GM18526 (cell line): Measurements from ENCODE around the gene GABRB3.

Source experiments
- POLR2A ChIP-seq: IDR thresholded peaks from 3 replicates; pipeline ENCODE4 v1.6.1; 2011; ENCODE audit not compliant: insufficient read length; ENCODE audit errors: extremely low read depth

GABRB3 gene

GRCh38 chr15:26772154-26773066, at the start of gene GABRB3:
Gene GABRB3 (minus strand): TSS chr15:26773066.
- TF ChIP-seq POLR2A = no peak

DNA sequence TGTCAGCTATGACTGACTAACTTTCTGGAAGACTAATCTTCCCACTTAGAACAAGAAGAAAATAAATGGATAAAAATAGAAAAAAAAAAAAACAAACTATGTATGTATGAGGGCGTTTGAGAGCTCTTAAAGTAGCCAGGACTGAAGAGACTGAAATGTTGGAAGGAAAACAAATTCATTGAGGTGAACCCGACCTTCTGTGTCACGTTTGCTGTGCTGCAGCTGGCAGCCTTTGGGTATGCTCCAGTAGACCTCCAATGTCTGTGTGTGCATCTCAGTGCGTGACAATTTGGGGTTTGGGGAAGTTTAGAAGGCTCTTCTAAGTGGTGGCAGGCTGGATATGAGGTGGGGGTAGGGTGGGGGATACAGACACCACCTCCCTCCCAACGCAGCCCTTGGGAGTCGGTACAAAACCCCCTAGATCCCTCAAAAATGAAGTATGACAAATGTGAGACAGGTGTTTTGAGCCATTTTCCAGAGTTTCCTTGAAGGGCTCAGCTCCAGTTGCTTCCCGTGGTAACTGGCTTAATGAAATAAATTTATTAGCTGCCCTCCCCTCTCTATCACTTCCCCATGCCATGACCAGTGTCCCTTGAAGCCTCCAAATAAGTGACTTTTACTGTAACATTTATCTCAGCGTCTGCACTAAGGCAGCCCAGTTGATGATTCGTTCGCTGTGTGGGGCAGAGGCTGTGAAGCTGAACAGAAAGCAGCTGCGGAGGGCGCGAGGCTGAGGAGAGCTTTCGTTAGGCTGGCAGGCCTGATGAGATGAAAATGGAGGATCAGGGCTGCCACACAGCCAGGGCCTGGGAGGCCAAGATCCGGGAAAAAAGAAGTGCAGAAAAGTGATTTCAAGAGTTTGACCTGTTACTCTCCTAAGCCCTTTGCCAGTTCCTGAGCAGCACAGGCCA, 34.9 kb upstream of the GABRB3 start:
- no peak for TF ChIP-seq POLR2A

DNA sequence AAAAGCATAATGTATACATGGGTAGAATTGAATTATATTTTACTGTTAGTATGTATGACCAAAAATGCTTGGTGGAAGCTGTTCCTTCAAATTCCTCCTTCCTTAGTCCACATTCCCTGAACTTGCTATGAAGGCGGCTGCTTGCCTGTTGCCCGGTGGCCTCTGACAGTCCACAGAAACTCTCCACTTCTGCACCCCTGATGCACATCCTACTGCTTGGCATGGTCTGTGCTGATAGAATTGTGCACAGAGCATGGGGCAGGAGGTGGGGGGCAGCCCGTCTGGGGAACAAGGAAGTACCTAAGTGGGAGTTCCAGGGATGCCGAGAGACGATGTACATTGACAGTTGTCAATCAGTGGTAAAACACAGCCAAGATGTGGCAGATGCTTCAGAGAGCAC, 33.7 kb upstream of the GABRB3 start:
- TF ChIP-seq POLR2A = no peak

GRCh38 chr15:26806151-26806550, 33.3 kb upstream of the GABRB3 start:
- no peak for TF ChIP-seq POLR2A

- no peak for TF ChIP-seq POLR2A
These were observed 32.6 kb upstream of the GABRB3 start for GRCh38 chr15:26805470-26805869.

DNA sequence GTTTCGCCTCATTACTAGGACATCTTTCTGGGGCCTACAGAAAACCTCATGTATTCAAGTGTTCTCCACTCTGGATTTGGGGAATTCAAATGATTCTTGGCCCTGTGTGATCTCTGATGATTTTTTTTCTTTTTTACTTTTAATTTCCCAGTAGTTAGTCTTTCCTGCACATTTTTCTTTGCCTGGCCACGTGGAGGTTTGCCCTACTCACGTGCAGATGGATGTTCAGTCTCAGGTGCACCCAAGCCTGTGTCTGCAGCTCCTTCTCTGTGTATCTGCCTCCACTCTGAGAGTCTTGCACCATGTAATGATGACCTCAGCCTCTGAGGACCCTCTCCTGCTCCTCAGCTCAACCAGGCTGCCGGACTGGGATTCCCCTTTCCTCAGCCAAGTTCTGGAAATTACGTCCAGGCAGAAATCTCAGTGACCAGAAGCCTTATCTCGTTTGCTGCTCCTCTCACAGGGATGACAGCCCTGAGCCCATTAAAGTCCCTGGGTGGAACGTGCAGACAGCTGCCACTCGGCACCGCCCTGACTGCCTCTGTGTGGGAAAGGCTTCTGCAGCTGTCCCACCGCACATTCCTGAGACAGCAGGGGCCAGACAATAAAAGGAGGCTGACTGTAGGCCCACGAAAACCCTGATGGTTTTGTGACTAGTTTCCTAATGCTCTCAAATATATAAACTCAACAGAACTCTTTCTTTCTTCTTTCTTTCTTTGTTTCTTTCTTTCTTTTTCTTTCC, 31.4 kb upstream of the GABRB3 start:
- TF ChIP-seq POLR2A = no peak

DNA sequence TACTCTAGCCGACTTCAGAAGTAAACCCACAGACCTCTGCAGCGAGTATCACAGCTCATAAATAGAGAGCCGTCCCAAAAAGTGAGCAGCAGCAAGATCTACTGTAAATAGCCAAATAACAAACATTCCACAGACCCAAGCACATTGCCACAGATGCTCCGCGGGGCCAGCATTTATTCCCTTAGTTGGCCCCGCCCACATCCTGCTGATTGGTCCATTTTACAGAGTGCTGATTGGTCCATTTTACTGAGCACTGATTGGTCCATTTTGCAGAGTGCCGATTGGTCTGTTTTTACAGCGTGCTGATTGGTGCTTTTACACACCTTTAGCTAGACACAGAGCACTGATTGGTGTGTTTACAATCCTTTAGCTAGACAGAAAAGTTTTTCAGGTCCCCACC, 17.3 kb upstream of the GABRB3 start:
- no peak for TF ChIP-seq POLR2A

- no peak for TF ChIP-seq POLR2A
These were observed 8.9 kb upstream of the GABRB3 start for GRCh38 chr15:26781816-26782215.

DNA sequence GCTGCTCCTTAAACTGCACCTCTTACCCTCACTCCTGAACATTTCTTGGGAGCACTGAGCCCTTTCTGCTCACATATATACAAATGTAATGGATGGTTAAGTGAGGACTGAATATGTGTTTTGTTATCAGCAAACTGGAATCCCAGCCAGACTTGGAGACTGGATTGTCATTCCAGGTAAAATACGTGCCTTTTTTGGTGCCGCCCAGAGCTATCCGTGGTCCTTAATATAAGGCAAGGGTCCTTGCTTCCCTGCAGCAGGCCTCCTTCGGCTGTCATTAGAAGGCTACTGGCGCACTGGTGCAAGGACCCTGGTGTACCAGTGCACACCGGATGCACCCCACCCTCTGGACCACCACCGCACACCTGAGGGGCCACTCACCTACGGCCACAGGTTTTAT, 1.1 kb upstream of the GABRB3 start:
- TF ChIP-seq POLR2A = no peak

GRCh38 chr15:26773067-26773877, 406 bp upstream of the GABRB3 start:
- TF ChIP-seq POLR2A = no peak

DNA sequence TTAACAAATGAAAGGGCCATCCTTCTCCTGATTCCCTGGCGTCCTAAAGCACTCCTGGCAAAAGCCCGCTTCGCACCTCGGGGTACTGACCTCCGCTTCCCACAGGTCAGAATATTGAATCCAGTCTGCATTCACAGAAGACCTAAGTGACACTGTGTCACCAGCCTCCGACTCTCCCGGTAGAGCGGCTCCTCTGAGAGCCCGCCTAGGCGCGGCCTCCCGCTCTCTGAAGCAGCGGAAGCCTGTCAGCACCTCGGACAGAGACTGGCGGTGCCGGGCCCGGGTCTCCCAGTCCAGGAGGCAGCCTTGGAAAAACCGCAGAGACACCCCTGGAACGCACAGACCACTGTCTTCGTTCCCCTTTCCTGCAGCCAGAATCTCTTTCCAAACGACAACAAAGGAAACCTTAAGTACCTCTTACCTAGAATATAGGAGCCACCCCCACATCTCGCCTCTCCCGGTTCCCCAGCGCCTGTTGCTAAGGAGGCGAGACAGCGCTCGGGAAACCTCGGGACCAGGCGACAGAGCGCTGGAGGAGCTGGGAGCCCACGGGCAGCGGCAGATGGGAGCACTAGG, 1.2 kb downstream of the GABRB3 start:
- TF ChIP-seq POLR2A = no peak

- no peak for TF ChIP-seq POLR2A
These were observed 1.7 kb downstream of the GABRB3 start for GRCh38 chr15:26771168-26771567.

DNA sequence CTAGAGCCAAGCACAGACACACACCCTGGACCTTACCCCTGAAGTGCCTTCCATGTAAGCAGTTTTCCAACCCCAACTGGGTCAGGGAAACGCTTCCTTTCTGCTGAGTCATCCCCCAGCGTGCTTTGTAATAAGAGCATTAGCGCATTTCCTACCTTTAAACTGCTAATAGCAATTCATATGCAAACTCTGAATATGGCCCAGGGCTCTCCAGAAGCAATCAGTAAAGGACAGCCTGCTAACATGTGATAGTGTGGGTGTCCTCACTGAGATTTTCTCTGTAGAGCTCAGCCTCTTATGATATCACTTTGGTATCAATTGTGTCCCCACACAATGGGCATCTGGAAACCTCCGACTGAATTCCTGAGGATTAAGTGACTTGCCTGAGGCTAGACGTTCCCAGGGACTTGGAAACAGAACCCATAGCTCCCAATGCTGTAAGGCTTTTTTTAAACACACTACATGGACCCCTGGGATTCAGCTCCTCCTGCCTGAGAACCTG, 5.6 kb downstream of the GABRB3 start:
- TF ChIP-seq POLR2A = no peak

GRCh38 chr15:26766262-26766661, 6.6 kb downstream of the GABRB3 start:
- no peak for TF ChIP-seq POLR2A

GRCh38 chr15:26759986-26760385, 12.9 kb downstream of the GABRB3 start:
- no peak for TF ChIP-seq POLR2A
